NT2/D1 (cell line): Measurements from ENCODE around the gene ZNF516.

ENCODE experiments used
- SUZ12 ChIP-seq: IDR thresholded peaks from 2 replicates; pipeline ENCODE4 v1.6.1; 2011; ENCODE audit not compliant: insufficient read length, insufficient read depth; ENCODE audit errors: extremely low read depth
- YY1 ChIP-seq: IDR thresholded peaks from 2 replicates; pipeline ENCODE4 v1.6.1; 2011; ENCODE audit not compliant: insufficient read length, insufficient read depth
- ZNF274 ChIP-seq: IDR thresholded peaks from 2 replicates; pipeline ENCODE4 v1.6.1; 2011; ENCODE audit warnings: mild to moderate bottlenecking, low read depth, low read length

DNA sequence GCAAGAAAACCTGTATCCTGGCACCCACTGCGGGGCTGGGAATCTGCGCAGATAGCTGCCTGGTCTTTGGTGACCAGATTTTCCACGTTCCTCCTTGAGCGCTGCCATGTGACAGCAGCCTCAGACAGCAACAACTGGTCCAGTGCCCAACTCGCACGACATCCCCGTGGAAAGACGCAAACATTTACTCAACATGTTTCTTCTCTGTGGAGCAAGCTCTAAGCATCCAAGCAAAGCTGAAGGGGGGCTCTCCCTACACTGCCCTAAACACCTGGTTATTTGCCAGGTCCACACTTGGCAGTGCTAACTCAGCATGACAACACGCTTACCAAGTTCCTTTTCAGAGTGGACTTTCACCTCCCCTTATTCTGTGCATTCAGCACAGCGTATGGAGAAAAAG, 11.3 kb downstream of the ZNF516 start:
- TF ChIP-seq ZNF274 (no peak), YY1 (no peak), SUZ12 (no peak)
